Activated naive CD4-positive, alpha-beta T cell treated with anti-CD3 and anti-CD28 coated beads, Interleukin-2, amount 10 ng/mL, durations not matched to agents 7 days and 5 days (primary cell): ENCODE results near the gene KDM7A.
A peak's percentile ranks its signal among the peaks of the same experiment; 100 is the strongest.

Source experiments
- CTCF ChIA-PET: fragments of 350-600 bp; sonication (Branson Sonifier 250); formaldehyde crosslinking; loops from one replicate; lab custom pipeline; 2021; ENCODE audit warnings: antibody characterized with exemption; lab: Charles Lee
- DNase-seq: peaks from one replicate; pipeline ENCODE4 v3.0.0-alpha.2; 2020
- H3K27ac Mint-ChIP-seq: one replicate; pipeline ENCODE4 v1.8.0; 2021; ENCODE audit warnings: mild to moderate bottlenecking, moderate library complexity, mixed read lengths
- H3K27me3 Mint-ChIP-seq: one replicate; pipeline ENCODE4 v1.8.0; 2021; ENCODE audit warnings: mild to moderate bottlenecking, mixed read lengths
- H3K36me3 Mint-ChIP-seq: one replicate; pipeline ENCODE4 v1.8.0; 2021; ENCODE audit warnings: mixed read lengths
- H3K4me1 Mint-ChIP-seq: one replicate; pipeline ENCODE4 v1.8.0; 2021; ENCODE audit warnings: mixed read lengths
- H3K4me3 Mint-ChIP-seq: one replicate; pipeline ENCODE4 v1.8.0; 2021; ENCODE audit warnings: mild to moderate bottlenecking, moderate library complexity, mixed read lengths
- H3K9me3 Mint-ChIP-seq: one replicate; pipeline ENCODE4 v1.8.0; 2021; ENCODE audit warnings: mixed read lengths

The KDM7A gene

DNA sequence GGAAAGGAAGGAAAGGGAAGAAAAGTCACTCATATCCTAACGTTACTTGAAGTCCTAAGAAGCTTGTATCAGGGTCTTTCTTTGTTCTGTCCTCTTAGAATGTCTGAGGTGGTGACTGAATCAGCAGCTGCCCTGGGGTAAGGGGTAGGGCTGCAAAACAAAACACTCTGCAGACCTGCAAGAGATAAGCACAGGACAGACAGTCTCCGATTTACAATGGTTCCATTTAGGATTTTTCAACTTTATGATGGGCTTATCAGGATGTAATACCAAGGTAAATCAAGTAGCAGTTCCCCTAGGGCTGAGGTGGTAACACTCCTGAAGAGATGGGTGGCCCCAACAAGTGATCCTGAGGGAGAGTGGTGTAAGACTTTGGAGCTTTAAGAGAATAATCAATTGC lies 16.5 kb downstream of the KDM7A start:
- CTCF ChIA-PET, result no interaction called here
- no peaks in the 10 kb centered on the region for H3K9me3 Mint-ChIP-seq
- peaks cover 12% of the 10 kb centered on the region for H3K36me3 Mint-ChIP-seq

DNA sequence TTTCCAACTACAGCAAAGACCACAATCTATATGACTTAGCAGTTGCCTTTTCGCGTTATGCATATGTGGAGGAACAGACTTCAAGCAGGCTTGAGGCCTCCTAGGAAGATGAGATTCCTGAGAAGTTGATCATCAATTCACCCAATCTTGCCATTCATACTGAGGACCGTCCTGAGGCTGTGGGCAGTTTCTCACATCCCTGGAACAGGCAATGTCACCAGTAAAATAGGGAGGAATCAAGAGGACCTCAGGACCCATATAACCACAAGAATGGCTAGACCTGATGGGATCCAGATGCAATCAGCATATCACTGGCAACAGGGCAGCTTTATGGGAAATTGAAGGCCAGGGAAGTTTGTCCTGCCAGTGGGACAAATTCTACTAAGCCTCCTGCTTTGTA lies 17.3 kb downstream of the KDM7A start:
- no peak overlapping the region for H3K27ac Mint-ChIP-seq
- no peak for DNase-seq
- H3K4me1 Mint-ChIP-seq, result peaks cover 47% of the 10 kb centered on the region
- peaks cover 12% of the 10 kb centered on the region for H3K36me3 Mint-ChIP-seq
- no peaks in the 10 kb centered on the region for H3K27me3 Mint-ChIP-seq
- CTCF ChIA-PET, result no interaction called here
- no peak overlapping the region for H3K4me3 Mint-ChIP-seq
- no peaks in the 10 kb centered on the region for H3K9me3 Mint-ChIP-seq

More for the DNA sequence above, 16.5 kb downstream of the KDM7A start:
- Mint-ChIP-seq H3K4me1 (peaks cover 53% of the 10 kb centered on the region), H3K27me3 (no peaks in the 10 kb centered on the region), H3K27ac (peak overlapping the region; percentile 13), H3K4me3 (no peak overlapping the region)
- DNase-seq, result no peak

DNA sequence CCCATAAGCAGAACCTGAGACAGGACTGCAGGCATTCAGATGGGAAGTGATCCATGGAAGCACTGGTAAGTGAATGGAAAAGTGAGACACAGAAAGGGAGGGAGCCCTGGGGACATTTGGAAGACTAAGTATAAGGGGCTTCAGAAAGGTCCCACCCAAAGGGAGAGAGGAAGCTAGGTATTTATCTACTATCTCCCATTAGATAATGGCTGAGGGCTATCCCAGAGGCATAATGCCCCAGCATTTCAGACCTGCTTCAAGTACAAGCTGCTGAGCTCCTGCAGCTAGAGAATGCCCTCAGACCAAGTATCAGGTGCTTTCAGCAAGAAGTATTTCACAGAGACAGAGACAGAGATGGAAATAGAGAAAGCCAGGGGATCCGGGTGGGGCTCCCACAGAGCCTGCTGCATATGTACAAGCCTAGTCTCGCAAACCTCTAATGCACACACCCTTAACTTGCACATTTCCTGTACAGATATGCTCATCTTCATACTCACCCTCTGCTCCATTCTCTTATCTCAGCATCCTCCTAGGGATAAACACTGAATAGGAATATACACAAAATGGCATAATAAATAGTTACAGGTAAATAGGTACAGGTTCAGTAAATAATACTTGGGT lies 20.2 kb downstream of the KDM7A start:
- CTCF ChIA-PET, result interaction anchor here (1.1 kb wide), 1 partner anchor 511 kb away, joined by 3 read pairs; no protein-coding TSS in a partner anchor
- no peaks in the 10 kb centered on the region for H3K27me3 Mint-ChIP-seq
- no peaks in the 10 kb centered on the region for H3K9me3 Mint-ChIP-seq
- H3K4me3 Mint-ChIP-seq, result no peak overlapping the region
- H3K27ac Mint-ChIP-seq, result no peak overlapping the region
- H3K4me1 Mint-ChIP-seq, result peaks cover 36% of the 10 kb centered on the region
- DNase-seq, result no peak
- H3K36me3 Mint-ChIP-seq, result peaks cover 20% of the 10 kb centered on the region

DNA sequence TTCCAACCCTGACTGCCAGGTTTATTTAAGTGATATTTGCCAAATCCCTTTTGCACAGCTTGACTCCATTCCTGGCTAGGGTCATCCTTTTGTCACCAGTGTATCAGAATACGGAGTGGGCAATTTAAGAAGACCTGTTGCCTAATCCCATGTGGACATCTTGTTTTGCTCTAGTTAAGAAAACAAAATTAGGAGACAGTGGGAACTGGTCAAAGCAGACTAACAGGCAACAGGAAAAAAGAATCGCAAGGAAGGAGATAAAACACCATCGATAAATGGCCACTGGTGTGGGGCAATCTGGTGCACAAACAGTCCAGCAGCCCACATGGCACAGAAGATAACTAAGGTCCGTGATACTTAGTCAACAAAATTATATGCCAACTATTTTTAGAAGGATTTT lies 21.4 kb downstream of the KDM7A start:
- H3K9me3 Mint-ChIP-seq, result no peaks in the 10 kb centered on the region
- CTCF ChIA-PET, result no interaction called here
- peaks cover 20% of the 10 kb centered on the region for H3K36me3 Mint-ChIP-seq
- H3K4me1 Mint-ChIP-seq, result peaks cover 29% of the 10 kb centered on the region
- no peak overlapping the region for H3K4me3 Mint-ChIP-seq
- H3K27me3 Mint-ChIP-seq, result no peaks in the 10 kb centered on the region
- no peak for DNase-seq
- no peak overlapping the region for H3K27ac Mint-ChIP-seq

DNA sequence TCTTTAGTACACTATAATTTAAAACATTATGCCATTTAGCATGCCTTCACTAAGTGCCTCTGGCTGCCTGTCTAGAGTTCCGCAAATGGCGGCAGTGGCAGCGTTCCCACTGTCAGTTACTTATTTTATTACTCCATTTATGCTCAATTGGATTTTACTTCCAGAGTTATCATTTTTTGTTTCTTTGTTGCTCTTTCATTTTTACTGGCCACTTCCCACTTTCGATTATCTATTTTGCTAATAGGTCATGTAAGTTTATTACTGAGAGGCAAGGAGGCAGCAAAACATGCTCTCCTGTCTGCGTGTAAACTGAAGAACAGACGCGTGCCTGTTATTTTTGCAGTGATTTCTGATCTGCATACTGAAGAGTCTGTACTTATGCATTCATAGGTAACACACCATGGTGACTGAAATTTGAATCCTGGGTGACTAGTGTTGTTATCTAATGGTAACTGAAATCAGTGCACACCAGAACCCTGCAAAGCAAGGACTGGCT lies 23.1 kb downstream of the KDM7A start:
- no peak for DNase-seq
- CTCF ChIA-PET, result no interaction called here
- peaks cover 25% of the 10 kb centered on the region for H3K4me1 Mint-ChIP-seq
- H3K4me3 Mint-ChIP-seq, result no peak overlapping the region
- H3K36me3 Mint-ChIP-seq, result peaks cover 24% of the 10 kb centered on the region
- no peaks in the 10 kb centered on the region for H3K27me3 Mint-ChIP-seq
- no peak overlapping the region for H3K27ac Mint-ChIP-seq
- H3K9me3 Mint-ChIP-seq, result no peaks in the 10 kb centered on the region

DNA sequence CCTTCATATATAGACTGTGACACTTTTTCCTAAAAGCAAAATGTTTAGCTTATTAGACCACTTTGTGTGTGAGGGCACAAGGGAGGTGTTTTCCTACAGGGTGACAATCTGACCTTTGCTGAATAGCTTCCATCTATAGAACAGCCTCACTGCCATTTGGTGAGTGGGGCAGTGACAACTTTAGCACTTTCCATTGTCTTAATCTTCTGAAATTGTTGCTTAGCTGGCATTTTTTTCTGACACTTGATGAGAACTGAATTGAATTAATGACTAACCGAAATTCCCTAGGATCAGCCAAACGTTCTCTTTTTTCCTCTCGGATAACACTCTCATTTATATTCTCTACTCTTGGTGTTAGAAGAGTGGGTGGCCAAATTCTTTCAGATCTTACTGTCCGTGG lies 30.2 kb downstream of the KDM7A start:
- H3K4me3 Mint-ChIP-seq, result no peak overlapping the region
- CTCF ChIA-PET, result no interaction called here
- H3K36me3 Mint-ChIP-seq, result peaks cover 27% of the 10 kb centered on the region
- peaks cover 6% of the 10 kb centered on the region for H3K9me3 Mint-ChIP-seq
- H3K4me1 Mint-ChIP-seq, result peaks cover 6% of the 10 kb centered on the region
- no peaks in the 10 kb centered on the region for H3K27me3 Mint-ChIP-seq
- DNase-seq, result no peak
- no peak overlapping the region for H3K27ac Mint-ChIP-seq

DNA sequence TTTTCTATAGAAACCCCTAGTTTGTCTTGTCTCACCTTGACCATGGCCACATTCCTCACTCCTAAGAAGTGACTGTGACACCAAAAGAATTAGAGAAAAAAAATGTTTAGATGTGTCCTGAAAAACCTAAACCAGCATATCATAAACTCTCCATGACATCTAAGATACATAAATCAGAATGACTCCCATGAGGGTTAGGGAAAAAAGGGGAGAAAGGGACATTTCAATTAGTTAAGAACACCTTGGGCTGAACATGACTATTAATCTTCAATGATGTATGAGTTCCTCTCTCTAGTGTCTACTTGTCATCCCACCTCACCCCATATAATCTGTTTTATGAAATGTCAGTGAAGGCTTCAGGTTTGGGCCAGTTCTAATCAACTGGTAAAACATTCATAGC lies 31.1 kb downstream of the KDM7A start:
- H3K4me1 Mint-ChIP-seq, result peaks cover 6% of the 10 kb centered on the region
- peaks cover 6% of the 10 kb centered on the region for H3K9me3 Mint-ChIP-seq
- DNase-seq, result no peak
- no peaks in the 10 kb centered on the region for H3K27me3 Mint-ChIP-seq
- CTCF ChIA-PET, result no interaction called here
- peaks cover 27% of the 10 kb centered on the region for H3K36me3 Mint-ChIP-seq
- H3K27ac Mint-ChIP-seq, result no peak overlapping the region
- no peak overlapping the region for H3K4me3 Mint-ChIP-seq

DNA sequence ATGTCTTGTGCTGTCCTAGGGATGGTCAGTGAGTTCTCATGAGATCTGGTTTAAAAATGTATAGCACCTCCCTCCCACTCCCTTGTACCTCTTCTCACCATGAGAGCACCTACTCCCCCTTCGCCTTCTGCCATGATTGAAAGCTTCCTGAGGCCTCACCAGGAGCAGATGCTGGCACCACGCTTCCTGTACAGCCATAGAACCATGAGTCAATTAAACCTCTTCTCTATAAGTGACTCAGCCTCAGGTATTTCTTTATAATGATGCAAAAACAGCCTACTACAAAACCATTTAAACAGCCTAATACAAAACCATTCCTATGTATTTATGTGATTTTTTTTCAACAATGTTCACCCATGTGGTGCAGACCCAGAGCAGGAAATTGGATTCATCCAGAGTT lies 32.0 kb downstream of the KDM7A start:
- CTCF ChIA-PET, result no interaction called here
- Mint-ChIP-seq H3K4me1 (peaks cover 6% of the 10 kb centered on the region), H3K9me3 (peaks cover 6% of the 10 kb centered on the region), H3K36me3 (peaks cover 27% of the 10 kb centered on the region), H3K4me3 (no peak overlapping the region), H3K27me3 (no peaks in the 10 kb centered on the region), H3K27ac (no peak overlapping the region)
- DNase-seq, result no peak

DNA sequence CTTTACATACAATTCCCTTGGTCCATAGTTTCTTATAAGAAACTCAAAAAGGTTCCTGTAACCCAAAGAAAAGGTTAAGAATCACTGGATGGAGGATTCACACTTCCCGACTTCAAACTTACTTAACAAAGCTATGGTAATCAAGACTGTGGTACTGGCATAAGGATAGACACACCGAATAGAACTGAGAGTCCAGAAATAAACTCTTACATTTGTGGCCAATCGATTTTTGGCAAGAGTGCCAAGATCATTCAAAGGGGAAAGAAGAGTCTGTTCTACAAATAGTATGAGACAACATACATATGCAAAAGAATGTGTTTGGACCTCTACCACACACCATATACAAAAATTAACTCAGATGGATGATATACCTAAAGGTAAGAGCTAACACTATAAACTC lies 32.8 kb downstream of the KDM7A start:
- H3K4me1 Mint-ChIP-seq, result peaks cover 6% of the 10 kb centered on the region
- H3K9me3 Mint-ChIP-seq, result peaks cover 6% of the 10 kb centered on the region
- no peaks in the 10 kb centered on the region for H3K27me3 Mint-ChIP-seq
- CTCF ChIA-PET, result no interaction called here
- H3K36me3 Mint-ChIP-seq, result peaks cover 26% of the 10 kb centered on the region
- no peak overlapping the region for H3K27ac Mint-ChIP-seq
- H3K4me3 Mint-ChIP-seq, result no peak overlapping the region
- no peak for DNase-seq

DNA sequence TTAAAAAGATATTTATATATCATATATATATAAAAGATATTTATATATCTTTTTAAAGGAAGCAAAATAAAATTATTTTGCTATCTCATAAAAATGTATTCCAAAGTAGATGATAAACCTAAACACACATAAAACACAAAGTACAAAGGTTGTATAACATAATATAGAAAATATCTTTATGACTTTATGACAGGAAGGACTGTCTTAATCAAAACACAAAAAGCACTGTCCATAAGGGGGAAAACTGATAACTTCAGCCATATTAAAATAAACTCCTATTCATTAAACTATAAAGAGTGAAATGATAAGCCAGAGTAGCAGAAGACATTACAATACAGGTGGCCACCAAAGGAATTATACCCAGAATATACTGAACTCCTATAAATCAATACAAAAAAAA lies 34.8 kb downstream of the KDM7A start:
- H3K4me1 Mint-ChIP-seq, result peaks cover 6% of the 10 kb centered on the region
- no peak overlapping the region for H3K27ac Mint-ChIP-seq

DNA sequence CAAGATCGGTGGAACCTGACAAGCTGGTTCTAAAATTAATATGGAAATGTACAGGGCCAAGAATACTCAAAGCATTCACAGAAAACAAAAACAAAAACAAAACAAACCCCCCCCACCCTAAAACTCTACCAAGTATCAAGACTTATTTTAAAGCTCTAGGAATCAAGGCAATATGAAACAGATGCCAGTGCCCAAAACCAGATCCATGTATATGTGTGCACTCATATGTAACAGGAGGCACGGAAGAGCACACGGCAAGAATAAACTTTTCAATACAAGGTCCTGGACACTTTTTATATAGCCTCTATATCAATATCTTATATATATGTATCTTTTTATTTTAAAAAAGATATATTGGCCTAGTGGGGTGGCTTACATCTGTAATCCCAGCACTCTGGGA lies 35.5 kb downstream of the KDM7A start:
- CTCF ChIA-PET, result interaction anchor here (0.6 kb wide), 1 partner anchor 334 kb away, joined by 3 read pairs; no protein-coding TSS in a partner anchor
- peaks cover 23% of the 10 kb centered on the region for H3K36me3 Mint-ChIP-seq
- H3K9me3 Mint-ChIP-seq, result peaks cover 6% of the 10 kb centered on the region
- H3K27me3 Mint-ChIP-seq, result no peaks in the 10 kb centered on the region
- peaks cover 4% of the 10 kb centered on the region for H3K4me1 Mint-ChIP-seq
- no peak for DNase-seq
- H3K27ac Mint-ChIP-seq, result no peak overlapping the region
- no peak overlapping the region for H3K4me3 Mint-ChIP-seq

More for the DNA sequence above, 34.8 kb downstream of the KDM7A start:
- Mint-ChIP-seq H3K4me3 (no peak overlapping the region), H3K36me3 (peaks cover 26% of the 10 kb centered on the region), H3K9me3 (peaks cover 6% of the 10 kb centered on the region), H3K27me3 (no peaks in the 10 kb centered on the region)
- DNase-seq, result no peak
- CTCF ChIA-PET, result no interaction called here

DNA sequence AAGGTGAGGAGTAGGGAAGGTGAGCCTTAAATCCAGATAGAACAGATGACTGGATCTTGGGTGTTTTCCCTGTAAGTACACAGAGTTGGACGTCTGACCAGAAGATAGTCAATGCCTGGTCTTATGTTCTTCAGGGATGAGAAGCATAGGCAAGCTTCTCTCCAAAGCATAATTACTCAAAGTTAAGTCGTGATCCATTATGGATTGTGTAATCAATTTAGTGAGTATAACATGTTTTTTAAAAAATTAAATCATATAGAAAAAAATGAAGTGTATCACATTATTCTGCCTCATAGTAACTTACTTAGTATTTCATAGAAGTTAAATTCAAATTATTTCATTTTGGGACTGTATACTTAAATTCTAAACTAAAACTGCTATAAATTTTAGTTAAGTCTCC lies 39.7 kb downstream of the KDM7A start:
- CTCF ChIA-PET, result interaction anchor here (0.6 kb wide), 1 partner anchor 11 kb away, joined by 3 read pairs; no protein-coding TSS in a partner anchor
- Mint-ChIP-seq H3K4me3 (no peak overlapping the region), H3K27me3 (no peaks in the 10 kb centered on the region), H3K27ac (no peak overlapping the region), H3K4me1 (no peaks in the 10 kb centered on the region), H3K9me3 (no peaks in the 10 kb centered on the region), H3K36me3 (peaks cover 13% of the 10 kb centered on the region)
- no peak for DNase-seq

DNA sequence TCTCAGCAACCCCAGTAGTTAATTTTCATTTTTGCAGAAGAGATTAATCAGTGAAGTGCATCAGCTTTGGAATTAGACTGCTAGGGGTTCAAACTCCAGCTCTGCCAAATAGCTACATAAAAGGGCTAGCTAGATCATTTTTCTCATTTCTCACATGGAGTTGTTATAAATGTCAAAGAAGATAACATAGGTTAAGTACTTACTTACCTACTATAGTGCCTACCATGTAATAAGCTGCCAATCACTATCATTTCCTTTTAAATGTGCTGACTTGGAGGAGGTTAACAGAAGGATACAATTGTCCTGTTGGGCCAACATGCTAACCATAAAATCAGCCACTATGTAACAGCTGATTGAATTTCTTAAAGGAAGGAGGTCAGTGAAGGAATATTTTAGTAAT lies 40.7 kb downstream of the KDM7A start:
- CTCF ChIA-PET, result no interaction called here
- Mint-ChIP-seq H3K4me1 (no peaks in the 10 kb centered on the region), H3K27me3 (no peaks in the 10 kb centered on the region), H3K27ac (no peak overlapping the region), H3K36me3 (peaks cover 19% of the 10 kb centered on the region), H3K9me3 (no peaks in the 10 kb centered on the region), H3K4me3 (no peak overlapping the region)
- DNase-seq, result no peak

DNA sequence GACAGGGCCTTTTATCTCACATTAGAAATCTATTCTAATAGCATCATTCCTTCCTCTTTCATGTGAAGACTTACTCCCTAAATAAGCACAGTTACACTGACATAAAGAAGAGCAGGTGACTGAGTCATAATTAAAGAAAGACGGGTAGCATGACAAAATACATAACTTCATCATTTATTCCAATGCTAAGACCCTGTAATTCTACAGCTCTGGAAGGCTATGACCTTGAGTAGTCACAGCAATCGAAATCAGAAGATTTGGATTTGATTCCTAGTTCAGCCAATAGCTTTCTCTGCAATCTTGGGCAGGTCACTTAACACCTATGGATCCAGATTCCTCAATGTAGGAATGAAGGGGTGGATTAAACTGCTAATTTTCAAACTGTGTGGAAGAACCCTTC lies 42.7 kb downstream of the KDM7A start:
- DNase-seq, result no peak
- CTCF ChIA-PET, result no interaction called here
- Mint-ChIP-seq H3K27me3 (no peaks in the 10 kb centered on the region), H3K9me3 (no peaks in the 10 kb centered on the region), H3K27ac (no peak overlapping the region), H3K4me1 (no peaks in the 10 kb centered on the region), H3K36me3 (peaks cover 22% of the 10 kb centered on the region), H3K4me3 (no peak overlapping the region)

DNA sequence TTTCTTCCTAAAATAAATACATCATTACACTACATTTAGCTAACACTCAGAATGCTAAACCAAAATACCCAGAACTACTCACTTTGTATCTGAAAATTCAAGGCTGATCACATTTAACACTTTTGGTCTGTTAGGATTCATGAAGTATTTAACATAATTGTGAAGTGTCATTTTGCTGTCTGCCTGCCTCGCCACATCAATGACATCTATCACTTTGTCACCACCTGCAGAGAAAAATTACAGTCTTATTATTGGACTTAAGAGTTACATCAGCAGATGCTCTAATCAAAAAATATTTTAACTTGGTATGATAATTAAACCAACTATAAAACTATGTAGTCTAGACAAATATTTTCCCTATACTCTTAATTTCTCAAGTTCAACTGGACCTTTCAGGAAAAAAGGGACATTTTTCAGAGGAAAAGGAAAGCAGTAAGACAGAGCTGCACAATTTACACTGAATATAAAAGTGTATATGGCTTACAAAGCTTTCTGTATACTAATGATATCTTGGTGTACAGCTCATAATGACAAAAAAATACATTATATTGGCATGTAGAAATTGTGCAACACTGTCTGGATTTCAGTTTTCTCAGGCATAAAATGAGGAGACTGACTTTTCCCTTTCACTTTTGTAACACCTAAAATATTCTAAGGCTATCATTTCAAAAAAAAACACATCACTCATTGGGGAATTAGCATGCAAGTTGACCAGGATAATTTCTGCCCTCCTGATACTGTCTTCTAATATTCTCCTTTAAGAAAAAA lies 49.2 kb downstream of the KDM7A start:
- Mint-ChIP-seq H3K9me3 (no peaks in the 10 kb centered on the region), H3K4me3 (no peak overlapping the region), H3K36me3 (peaks cover 41% of the 10 kb centered on the region), H3K27me3 (no peaks in the 10 kb centered on the region), H3K4me1 (no peaks in the 10 kb centered on the region), H3K27ac (no peak overlapping the region)
- CTCF ChIA-PET, result no interaction called here
- DNase-seq, result no peak
